Measurements from ENCODE around the gene PIP4K2B.

Gene PIP4K2B

DNA sequence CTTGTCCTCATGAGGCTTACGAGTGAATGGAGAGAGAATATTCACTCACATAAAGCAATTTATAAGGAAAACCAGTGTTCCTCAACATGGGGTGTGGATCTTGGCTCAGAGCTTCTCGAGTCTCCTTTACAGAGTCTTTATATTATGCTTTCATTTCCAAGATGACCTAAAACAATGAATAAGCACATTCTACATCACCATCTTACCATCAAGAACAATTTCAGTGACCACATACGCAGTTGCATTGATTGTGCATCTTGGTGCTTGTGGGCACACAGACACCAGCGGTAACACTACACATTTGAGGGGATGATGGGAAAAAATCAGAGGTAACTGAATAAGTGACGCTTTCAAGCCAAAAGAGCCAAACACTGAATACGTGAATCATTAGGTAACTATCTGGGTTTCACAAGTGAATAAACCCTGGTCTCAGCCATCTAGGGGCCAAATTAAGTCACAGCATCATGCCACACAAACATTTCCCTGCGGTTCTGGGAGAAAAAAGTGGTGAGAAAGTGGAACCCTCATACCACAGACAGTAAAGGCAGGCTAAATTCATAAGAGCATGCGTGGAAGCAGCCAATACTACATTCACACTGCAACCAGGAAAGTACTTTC is 16.3 kb upstream of the PIP4K2B start:
- TF ChIP-seq, protein P1, sequence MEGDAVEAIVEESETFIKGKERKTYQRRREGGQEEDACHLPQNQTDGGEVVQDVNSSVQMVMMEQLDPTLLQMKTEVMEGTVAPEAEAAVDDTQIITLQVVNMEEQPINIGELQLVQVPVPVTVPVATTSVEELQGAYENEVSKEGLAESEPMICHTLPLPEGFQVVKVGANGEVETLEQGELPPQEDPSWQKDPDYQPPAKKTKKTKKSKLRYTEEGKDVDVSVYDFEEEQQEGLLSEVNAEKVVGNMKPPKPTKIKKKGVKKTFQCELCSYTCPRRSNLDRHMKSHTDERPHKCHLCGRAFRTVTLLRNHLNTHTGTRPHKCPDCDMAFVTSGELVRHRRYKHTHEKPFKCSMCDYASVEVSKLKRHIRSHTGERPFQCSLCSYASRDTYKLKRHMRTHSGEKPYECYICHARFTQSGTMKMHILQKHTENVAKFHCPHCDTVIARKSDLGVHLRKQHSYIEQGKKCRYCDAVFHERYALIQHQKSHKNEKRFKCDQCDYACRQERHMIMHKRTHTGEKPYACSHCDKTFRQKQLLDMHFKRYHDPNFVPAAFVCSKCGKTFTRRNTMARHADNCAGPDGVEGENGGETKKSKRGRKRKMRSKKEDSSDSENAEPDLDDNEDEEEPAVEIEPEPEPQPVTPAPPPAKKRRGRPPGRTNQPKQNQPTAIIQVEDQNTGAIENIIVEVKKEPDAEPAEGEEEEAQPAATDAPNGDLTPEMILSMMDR (IDR thresholded peaks at IDR 0.05; ENCODE audit: insufficient read depth, low read length, poor library complexity, severe bottlenecking): peak; percentile 24
- Histone ChIP-seq H3K27me3 (replicated peaks; ENCODE audit: control insufficient read depth, insufficient read depth, low read length) (no peaks in the 10 kb centered on the region), H3K36me3 (ENCODE audit: control insufficient read depth, insufficient read depth, low read length) (peaks cover 15% of the 10 kb centered on the region), H3K4me3 (replicated peaks; ENCODE audit: low read depth, low read length) (no peak overlapping the region)
- DNase-seq (ENCODE audit: extremely low read depth, insufficient read length): no peak

DNA sequence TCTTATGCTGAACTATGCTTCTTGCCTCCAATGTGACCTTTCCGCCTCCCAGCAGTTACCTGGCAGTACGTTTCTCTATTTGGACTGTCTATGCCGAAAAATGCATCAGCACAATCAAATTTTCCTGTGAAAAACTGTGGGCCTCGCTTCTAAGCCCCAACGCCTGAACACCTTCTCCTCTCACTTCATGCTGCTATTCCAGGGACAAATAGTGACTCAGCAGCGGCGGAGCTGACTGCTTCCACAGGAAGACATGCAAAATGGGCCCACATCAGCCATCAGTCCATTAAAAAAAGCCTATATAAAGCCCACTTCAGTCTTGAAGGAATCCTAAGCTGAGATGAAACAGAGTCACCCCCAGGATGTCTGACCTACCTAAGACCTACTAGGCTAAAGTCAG is 10.5 kb upstream of the PIP4K2B start:
- no peaks in the 10 kb centered on the region for H3K27me3 ChIP-seq (replicated peaks; ENCODE audit: control insufficient read depth, insufficient read depth, low read length)
- DNase-seq (ENCODE audit: extremely low read depth, insufficient read length): no peak
- H3K36me3 ChIP-seq (ENCODE audit: control insufficient read depth, insufficient read depth, low read length): peaks cover 28% of the 10 kb centered on the region
- no peak overlapping the region for H3K4me3 ChIP-seq (replicated peaks; ENCODE audit: low read depth, low read length)
- TF ChIP-seq, protein P1 (IDR thresholded peaks at IDR 0.05; ENCODE audit: insufficient read depth, low read length, poor library complexity, severe bottlenecking): no peak

DNA sequence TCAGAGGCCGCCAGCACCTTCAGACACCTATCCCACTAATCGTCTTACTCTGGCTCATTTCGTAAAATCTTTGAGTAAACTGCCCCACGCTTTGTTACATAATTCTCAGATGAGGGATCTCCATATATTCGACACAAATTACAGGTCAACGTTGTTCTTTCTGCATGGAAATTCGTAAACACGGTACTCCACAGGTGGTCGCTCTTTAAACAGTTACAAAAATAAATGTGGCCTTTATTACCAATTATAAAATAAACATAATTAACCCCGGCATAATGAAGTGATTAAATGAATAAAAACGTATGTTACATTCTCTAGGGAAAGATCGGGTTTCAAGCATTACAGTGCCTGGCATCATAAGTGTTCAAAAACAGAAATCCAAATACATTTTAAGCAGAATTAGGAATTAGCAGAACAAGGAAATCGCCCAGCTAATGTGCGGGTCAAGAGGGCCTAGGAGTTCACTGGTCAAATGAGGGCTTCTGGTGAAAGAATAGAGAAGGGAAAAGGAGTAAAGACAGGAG is 943 bp upstream of the PIP4K2B start:
- H3K4me3 ChIP-seq (replicated peaks; ENCODE audit: low read depth, low read length): peak overlapping the region; percentile 87
- H3K36me3 ChIP-seq (ENCODE audit: control insufficient read depth, insufficient read depth, low read length): peaks cover 11% of the 10 kb centered on the region
- DNase-seq (ENCODE audit: extremely low read depth, insufficient read length): no peak
- H3K27me3 ChIP-seq (replicated peaks; ENCODE audit: control insufficient read depth, insufficient read depth, low read length): no peaks in the 10 kb centered on the region
- TF ChIP-seq, protein P1 (IDR thresholded peaks at IDR 0.05; ENCODE audit: insufficient read depth, low read length, poor library complexity, severe bottlenecking): no peak

DNA sequence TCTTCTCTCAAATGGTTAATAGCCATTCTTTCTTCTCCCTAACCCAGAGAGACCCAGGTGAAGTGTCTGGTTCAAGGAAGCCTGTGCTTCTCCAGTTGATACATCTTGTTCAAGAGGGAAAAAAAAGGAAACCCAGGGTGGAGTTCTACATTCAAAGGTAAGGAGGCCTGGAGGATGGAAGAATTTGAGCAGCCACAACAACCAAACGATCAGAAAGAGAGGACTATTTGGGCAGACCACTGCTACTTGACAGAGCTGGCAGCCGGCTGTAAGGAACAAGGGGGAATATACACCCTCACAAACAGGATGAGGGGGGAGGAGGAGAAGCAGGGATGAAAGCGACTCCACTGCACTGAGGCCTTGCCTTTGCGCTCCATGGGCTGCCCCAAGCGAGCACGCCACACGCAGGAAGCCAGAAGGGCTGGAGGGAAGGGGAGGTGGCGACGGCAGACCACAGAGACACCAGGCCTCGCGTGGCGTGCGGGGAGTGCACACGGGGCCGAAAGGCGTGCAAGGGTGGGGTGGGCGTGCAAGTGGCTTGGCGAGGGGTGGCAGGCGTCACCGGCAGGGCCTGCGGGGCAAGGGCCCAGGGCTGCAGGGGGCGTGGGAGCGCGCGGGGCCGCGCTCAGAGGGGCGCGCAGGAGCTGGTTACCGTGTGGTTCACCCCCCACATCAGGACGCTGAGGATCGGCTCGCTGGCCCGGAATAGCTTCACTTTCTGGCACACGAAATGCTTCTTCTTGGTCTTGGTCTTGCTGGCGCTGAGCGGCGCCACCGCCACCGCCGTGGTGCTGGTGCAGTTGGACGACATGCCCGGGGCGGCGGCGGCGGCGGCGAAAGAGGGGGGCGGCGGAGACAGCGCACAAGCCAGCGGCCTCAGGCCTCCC is 499 bp downstream of the PIP4K2B start:
- Histone ChIP-seq H3K4me3 (replicated peaks; ENCODE audit: low read depth, low read length) (peak overlapping the region; percentile 87), H3K27me3 (replicated peaks; ENCODE audit: control insufficient read depth, insufficient read depth, low read length) (no peaks in the 10 kb centered on the region), H3K36me3 (ENCODE audit: control insufficient read depth, insufficient read depth, low read length) (peaks cover 11% of the 10 kb centered on the region)
- TF ChIP-seq, protein P1 (IDR thresholded peaks at IDR 0.05; ENCODE audit: insufficient read depth, low read length, poor library complexity, severe bottlenecking): no peak
- DNase-seq (ENCODE audit: extremely low read depth, insufficient read length): peak; percentile 78

DNA sequence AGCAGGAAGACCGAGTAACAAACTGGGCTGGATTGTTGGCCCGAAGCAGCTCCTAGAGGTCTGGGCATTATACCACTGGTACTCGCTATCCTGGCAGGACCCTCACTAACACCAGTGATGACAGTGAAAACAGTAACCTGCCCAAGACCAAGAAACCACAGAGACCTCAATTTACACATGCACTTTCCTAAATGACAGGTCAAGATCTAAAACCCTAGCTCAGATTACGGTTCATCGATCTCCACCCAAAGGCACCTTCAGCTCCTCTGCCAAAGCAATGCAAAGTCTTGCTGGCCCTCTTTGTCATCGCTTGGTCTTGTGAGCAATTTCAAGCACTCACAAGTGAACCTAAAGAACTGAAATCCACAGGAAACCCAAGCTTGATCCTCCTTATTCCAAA is 1.5 kb downstream of the PIP4K2B start:
- no peaks in the 10 kb centered on the region for H3K27me3 ChIP-seq (replicated peaks; ENCODE audit: control insufficient read depth, insufficient read depth, low read length)
- peak overlapping the region; percentile 87 for H3K4me3 ChIP-seq (replicated peaks; ENCODE audit: low read depth, low read length)
- TF ChIP-seq, protein P1 (IDR thresholded peaks at IDR 0.05; ENCODE audit: insufficient read depth, low read length, poor library complexity, severe bottlenecking): no peak
- H3K36me3 ChIP-seq (ENCODE audit: control insufficient read depth, insufficient read depth, low read length): peaks cover 11% of the 10 kb centered on the region
- no peak for DNase-seq (ENCODE audit: extremely low read depth, insufficient read length)

Measured in GM06990 (cell line).